ENCODE measurements around the gene CAMKK1. TPM values are rescaled to one million over a fixed set of nuclear protein-coding genes. Genes with fewer than 3 reads are reported as not detected.

CAMKK1 gene
- total RNA-seq, 1 experiment from 2014 or later, result 9.6 TPM

GRCh38 chr17:3905017-3905520, 12.2 kb upstream of the CAMKK1 start (continued):
- TF ChIP-seq ZNF532 (CRISPR knock-in tag; IDR thresholded peaks at IDR 0.05; ENCODE audit: borderline replicate concordance) (no peak), E2F4 (CRISPR knock-in tag; IDR thresholded peaks at IDR 0.05; ENCODE audit: borderline replicate concordance, low read depth) (no peak)

- POLR2A ChIA-PET, result interaction anchor here (0.9 kb wide), 1 partner anchor 59 kb away, joined by 5 read pairs; the partner anchor contains the start of gene NCBP3
- CTCF ChIA-PET, result interaction anchor here (2.0 to 4.7 kb wide), 3 partner anchors 9 to 59 kb away, joined by 7 to 31 read pairs (median 23); partner anchors contain the start of gene NCBP3
- H3K36me3 Mint-ChIP-seq, result no peaks in the 10 kb centered on the region
- no peaks in the 10 kb centered on the region for H3K27me3 Mint-ChIP-seq (ENCODE audit: low read depth)
- DNase-seq (ENCODE audit: low spot score) (no peak), ATAC-seq (peak; percentile 30)
- H3K4me3 Mint-ChIP-seq, result no peak overlapping the region
- H3K4me1 Mint-ChIP-seq, result peaks cover 13% of the 10 kb centered on the region
- H3K9me3 Mint-ChIP-seq, result no peaks in the 10 kb centered on the region
- H3K27ac Mint-ChIP-seq, result no peak overlapping the region
- TF ChIP-seq JAZF1 (CRISPR knock-in tag; IDR thresholded peaks at IDR 0.05), result no peak
- TF ChIP-seq CREM (CRISPR knock-in tag; IDR thresholded peaks at IDR 0.05), result no peak
- TF ChIP-seq PRRX2 (CRISPR knock-in tag; IDR thresholded peaks at IDR 0.05), result no peak
- TF ChIP-seq ZBTB43 (CRISPR knock-in tag; IDR thresholded peaks at IDR 0.05), result no peak
- TF ChIP-seq ZNF425 (CRISPR knock-in tag; conservative IDR thresholded peaks at IDR 0.05), result no peak
- no peak for TF ChIP-seq E2F5 (CRISPR knock-in tag; IDR thresholded peaks at IDR 0.05)
- TF ChIP-seq ZBTB21 (CRISPR knock-in tag; IDR thresholded peaks at IDR 0.05; ENCODE audit: borderline replicate concordance), result no peak
- TF ChIP-seq ZNF219 (CRISPR knock-in tag; IDR thresholded peaks at IDR 0.05; ENCODE audit: borderline replicate concordance), result no peak
- no peak for TF ChIP-seq ZSCAN18 (CRISPR knock-in tag; IDR thresholded peaks at IDR 0.05)
- no peak for TF ChIP-seq ZNF138 (CRISPR knock-in tag; conservative IDR thresholded peaks at IDR 0.05)
- no peak for TF ChIP-seq ETV6 (CRISPR knock-in tag; IDR thresholded peaks at IDR 0.05)
- TF ChIP-seq SOX15 (CRISPR knock-in tag; IDR thresholded peaks at IDR 0.05), result no peak
- TF ChIP-seq HMGXB4 (CRISPR knock-in tag; IDR thresholded peaks at IDR 0.05), result no peak
- no peak for TF ChIP-seq AFF4 (CRISPR knock-in tag; IDR thresholded peaks at IDR 0.05; ENCODE audit: borderline replicate concordance)
- no peak for TF ChIP-seq NFYB (CRISPR knock-in tag; conservative IDR thresholded peaks at IDR 0.05; ENCODE audit: low read depth)
- TF ChIP-seq TEAD1 (CRISPR knock-in tag; IDR thresholded peaks at IDR 0.05), result no peak
Measured at GRCh38 chr17:3904501-3904900, 11.6 kb upstream of the CAMKK1 start.
